T-helper 2 cell treated with Interferon-gamma antibody and Interleukin-4, amounts not matched to agents 100 ng/mL and 5 ng/mL, for 36 hours (primary cell): ENCODE results near the gene SORL1-AS1.

Source experiments
- intact Hi-C: fragments of 100-400 bp; cut with micrococcal nuclease; formaldehyde crosslinking; loops from one replicate; pipeline ENCODE4 v1.15.1; 2023

Gene SORL1-AS1

GRCh38 chr11:121478226-121478894, 25.6 kb upstream of the SORL1-AS1 start:
- intact Hi-C loops = no loop called here

DNA sequence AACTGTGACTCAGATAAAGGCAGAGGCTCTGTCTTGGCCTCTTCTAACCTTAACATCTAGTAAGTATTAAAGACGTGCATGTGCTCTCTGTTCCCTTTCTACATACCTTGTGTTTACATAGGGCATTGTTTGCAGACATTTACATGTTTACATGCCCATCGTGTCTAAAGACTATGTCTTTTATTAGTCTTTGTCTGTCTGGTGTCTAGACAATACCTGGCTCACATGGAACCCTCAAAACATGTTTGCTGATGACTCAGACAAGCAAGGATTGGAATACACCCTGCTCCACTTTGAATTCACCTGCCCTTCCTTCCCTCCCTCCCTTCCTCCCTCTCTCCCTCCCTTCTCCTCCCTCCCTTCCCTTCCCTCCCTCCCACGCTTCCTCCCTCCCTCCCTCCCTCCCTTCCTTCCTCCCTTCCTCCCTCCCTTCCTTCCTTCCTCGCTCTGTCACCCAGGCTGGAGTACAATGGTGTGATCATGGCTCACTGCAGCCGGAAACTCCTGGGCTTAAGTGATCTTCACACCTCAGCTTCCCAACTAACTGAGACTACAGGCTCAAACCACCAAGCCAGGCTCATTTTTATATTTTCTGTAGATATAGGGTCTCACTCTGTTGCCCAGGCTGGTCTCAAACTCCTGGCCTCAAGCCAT, 23.7 kb upstream of the SORL1-AS1 start:
- intact Hi-C loops = no loop called here

GRCh38 chr11:121474680-121475079, 21.9 kb upstream of the SORL1-AS1 start:
- intact Hi-C loops = no loop called here

- intact Hi-C loops = no loop called here
Observed at GRCh38 chr11:121473064-121473777, 20.5 kb upstream of the SORL1-AS1 start.

GRCh38 chr11:121472312-121472711, 19.5 kb upstream of the SORL1-AS1 start:
- intact Hi-C loops = no loop called here

GRCh38 chr11:121471167-121471566, 18.4 kb upstream of the SORL1-AS1 start:
- intact Hi-C loops = no loop called here

DNA sequence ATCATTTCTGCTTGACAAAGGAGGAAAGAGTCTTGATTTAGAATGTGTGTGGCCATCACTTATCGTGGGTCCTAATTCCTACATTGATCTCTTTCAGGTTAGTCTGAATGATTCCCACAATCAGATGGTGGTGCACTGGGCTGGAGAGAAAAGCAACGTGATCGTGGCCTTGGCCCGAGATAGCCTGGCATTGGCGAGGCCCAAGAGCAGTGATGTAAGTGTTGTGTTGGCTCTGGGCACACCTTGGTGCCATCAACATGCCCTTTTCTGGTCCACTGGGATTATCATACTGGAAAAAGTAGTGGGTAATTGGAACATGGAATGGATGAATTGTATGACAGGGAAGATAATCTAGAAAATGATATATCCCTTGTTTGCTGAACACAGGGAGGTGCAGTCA, 17.1 kb upstream of the SORL1-AS1 start:
- intact Hi-C loops = loop anchor here (10.0 kb wide), 2 partner anchors 75 to 1595 kb away; partner anchors contain the start of gene HSPA8

DNA sequence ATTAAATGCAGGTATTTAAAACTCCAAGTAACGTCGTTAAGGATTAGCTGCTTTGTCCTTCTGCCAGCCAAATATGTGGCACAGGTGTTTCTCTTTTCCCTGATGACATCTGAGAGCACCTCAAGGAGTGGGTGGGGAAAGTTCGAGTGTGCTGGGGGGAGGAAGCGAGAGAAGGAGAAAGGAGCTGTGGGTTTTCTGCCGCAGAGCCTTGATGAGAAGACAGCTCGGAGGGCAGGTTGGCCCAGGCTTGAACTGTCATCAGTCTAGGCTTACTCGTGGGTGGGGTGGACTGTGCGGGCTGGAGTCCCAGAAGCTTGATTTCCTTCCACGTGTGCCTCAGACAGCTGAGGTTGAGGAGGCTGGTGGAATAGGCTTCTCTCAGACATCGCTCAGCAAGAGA, 15.2 kb upstream of the SORL1-AS1 start:
- intact Hi-C loops = loop anchor here (10.0 kb wide), 2 partner anchors 77 to 1597 kb away; partner anchors contain the start of gene HSPA8

GRCh38 chr11:121467471-121467870, 14.7 kb upstream of the SORL1-AS1 start:
- intact Hi-C loops = loop anchor here (10.0 kb wide), 2 partner anchors 77 to 1597 kb away; partner anchors contain the start of gene HSPA8

DNA sequence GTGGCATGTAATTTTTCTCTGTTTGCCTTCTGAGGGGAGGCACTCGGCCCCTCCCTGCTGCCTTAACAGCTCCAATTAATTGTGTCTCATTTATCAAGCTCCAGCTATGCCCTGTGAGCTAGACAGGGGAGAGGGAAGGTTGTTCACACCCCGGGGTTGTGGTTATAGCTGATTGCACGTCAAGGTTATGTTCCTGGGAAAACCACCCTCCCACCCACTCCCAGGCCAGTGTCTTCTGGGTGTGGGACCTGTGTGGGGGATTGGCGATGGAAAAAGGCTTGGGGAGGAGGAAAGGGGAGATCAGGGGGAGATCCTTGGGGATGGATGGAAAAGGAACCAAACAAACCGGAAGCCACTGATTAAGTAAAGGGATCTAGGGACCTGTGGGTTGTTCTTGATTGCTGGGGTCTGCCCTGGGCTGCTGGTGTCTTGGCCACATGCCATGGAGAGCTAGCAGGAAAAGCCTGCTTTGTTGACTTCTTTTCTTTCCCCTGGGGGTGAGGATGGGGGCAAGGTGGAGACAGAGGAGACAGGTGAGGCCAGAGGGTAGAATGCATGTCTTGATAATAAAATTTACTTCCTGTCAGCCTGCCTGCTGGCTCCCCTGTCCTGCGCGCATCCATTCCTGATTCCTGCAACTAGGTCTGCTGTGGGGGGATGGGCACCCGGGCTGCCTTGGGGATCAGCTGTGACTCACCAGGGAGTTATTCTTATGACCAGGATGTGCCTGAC, 13.5 kb upstream of the SORL1-AS1 start:
- intact Hi-C loops = loop anchor here (10.0 kb wide), 2 partner anchors 79 to 1599 kb away; partner anchors contain the start of gene HSPA8

GRCh38 chr11:121465709-121466062, 12.9 kb upstream of the SORL1-AS1 start:
- intact Hi-C loops = loop anchor here (10.0 kb wide), 2 partner anchors 79 to 1599 kb away; partner anchors contain the start of gene HSPA8

DNA sequence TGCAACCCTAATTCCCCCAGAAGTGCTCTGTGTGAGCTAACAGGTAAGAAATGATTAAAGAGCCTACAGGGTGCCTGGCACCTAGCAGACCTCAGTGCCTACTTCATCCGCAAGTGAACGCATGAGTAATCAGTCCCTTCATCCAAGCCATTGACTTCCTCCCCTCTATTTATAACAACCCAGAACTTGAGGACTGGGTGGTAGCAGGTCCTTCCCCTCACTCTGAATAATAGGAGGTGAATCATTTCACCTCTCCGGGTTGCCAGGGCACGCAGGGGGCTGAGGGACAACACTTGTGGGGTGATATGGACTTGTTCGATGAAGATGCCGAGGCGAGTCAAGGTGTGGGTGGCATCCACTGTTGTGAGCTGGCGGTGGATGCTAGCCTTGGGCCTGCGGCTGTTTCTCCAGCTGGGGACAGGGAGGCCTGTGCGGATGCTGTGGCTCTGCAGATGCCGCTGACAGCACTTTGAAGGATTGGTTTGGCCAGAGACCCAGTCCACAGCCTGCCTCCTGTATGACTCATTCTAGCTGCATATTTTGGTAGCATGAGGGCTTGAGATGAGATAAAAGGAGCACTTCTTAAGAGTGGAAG, 11.7 kb upstream of the SORL1-AS1 start:
- intact Hi-C loops = loop anchor here (1.0 to 10.0 kb wide), 4 partner anchors 12 to 1600 kb away; partner anchors contain the start of genes HSPA8, SORL1 and SORL1-AS1

- intact Hi-C loops = loop anchor here (1.0 to 10.0 kb wide), 4 partner anchors 12 to 1601 kb away; partner anchors contain the start of genes HSPA8, SORL1 and SORL1-AS1
Observed at GRCh38 chr11:121463689-121464335, 11.0 kb upstream of the SORL1-AS1 start.

DNA sequence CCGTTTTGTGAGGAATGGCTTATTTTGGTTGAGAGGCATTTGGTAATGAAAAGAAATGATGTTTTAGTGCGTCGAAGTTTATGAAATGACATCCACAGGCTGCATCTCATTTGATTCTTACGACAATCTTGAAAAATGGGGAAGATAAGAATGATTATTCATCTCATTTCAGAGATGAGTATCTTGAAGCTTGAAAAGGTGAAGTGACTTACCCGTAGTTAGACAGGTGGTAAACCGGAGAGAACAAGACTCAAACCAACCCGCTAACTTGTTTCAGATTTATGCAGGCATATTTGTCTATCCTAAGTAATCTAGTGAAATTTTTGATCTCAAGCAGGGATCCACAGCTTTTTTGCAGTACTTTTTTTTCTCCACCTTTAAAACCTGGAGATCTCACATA, 9.1 kb upstream of the SORL1-AS1 start:
- intact Hi-C loops = loop anchor here (10.0 kb wide), 2 partner anchors 83 to 1603 kb away; partner anchors contain the start of gene HSPA8

- intact Hi-C loops = loop anchor here (10.0 kb wide), 2 partner anchors 84 to 1604 kb away; partner anchors contain the start of gene HSPA8
Observed at GRCh38 chr11:121460941-121461514, 8.3 kb upstream of the SORL1-AS1 start.

- intact Hi-C loops = loop anchor here (10.0 kb wide), 2 partner anchors 85 to 1605 kb away; partner anchors contain the start of gene HSPA8
Observed at GRCh38 chr11:121459413-121460017, 6.7 kb upstream of the SORL1-AS1 start.

DNA sequence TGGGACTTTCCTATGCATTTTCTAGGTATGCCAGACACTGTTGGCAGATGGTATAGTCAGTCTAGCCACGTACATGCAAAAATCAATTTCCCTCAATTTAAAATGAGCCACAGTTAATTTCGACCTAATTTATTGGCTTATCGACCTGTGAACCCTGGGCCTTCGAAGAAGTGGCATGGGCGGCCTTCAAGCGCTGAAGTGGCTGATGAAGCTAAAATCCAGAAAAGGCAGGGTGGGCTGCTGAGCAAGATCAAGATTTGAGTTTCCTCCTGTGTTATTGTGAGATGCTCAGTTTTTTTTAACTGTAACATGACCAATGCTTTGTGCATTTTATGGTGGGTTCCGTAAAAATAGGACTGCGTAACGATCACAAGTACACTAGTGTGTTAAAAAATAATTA, 5.8 kb upstream of the SORL1-AS1 start:
- intact Hi-C loops = no loop called here

GRCh38 chr11:121456816-121457431, 4.2 kb upstream of the SORL1-AS1 start:
- intact Hi-C loops = no loop called here

DNA sequence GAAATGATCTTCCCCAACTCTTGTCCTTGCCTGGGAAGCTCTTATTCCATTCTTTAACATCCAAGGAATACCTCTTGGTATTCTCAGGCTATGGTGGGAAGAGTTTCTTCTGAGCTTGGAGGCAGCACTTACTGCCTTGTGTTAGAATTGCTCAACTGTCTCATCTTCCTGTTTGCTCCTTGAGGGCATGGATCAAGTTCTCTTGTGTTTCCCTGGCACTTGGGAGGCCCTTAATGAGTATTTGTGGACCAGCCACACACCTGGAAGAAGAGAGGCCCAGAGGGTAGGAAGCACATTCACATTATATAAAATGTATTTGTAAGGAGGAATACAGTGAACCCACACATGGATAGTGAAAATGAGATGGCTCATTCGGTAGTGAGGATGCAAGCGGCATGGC, 3.4 kb upstream of the SORL1-AS1 start:
- intact Hi-C loops = no loop called here
